RWPE2 (cell line): Measurements from ENCODE around the gene RILPL1.

Experiments used
- ATAC-seq: fragments of 200-7000 bp; cut with Tn5 transposase; 3 replicates; pipeline ENCODE4 v1.9.1; 2021; ENCODE audit warnings: low read depth
- DNase-seq: peaks from one replicate; pipeline ENCODE4 v3.0.0-alpha.2; 2020; ENCODE audit warnings: low spot score
- H3K27ac ChIP-seq: fragments of 450-650 bp; 2 replicates; pipeline ENCODE4 v1.5.1; 2017; ENCODE audit warnings: mild to moderate bottlenecking; ENCODE audit not compliant: poor library complexity, severe bottlenecking
- H3K27me3 ChIP-seq: fragments of 250-450 bp; sonication (Bioruptor Pico); 2 replicates; pipeline ENCODE4 v1.5.1; 2021; ENCODE audit warnings: mild to moderate bottlenecking, moderate library complexity; ENCODE audit not compliant: insufficient read depth, poor library complexity, severe bottlenecking
- H3K36me3 ChIP-seq: fragments of 250-450 bp; sonication (Bioruptor Pico); 2 replicates; pipeline ENCODE4 v1.5.1; 2020; ENCODE audit warnings: low read depth, mild to moderate bottlenecking, moderate library complexity
- H3K4me1 ChIP-seq: fragments of 250-450 bp; sonication (Bioruptor Pico); 2 replicates; pipeline ENCODE4 v1.5.1; 2021; ENCODE audit warnings: mild to moderate bottlenecking, moderate library complexity; ENCODE audit not compliant: insufficient read depth, poor library complexity, severe bottlenecking
- H3K4me3 ChIP-seq: fragments of 250-450 bp; sonication (Bioruptor Pico); 2 replicates; pipeline ENCODE4 v1.5.1; 2021; ENCODE audit warnings: mild to moderate bottlenecking, moderate library complexity; ENCODE audit not compliant: severe bottlenecking
- H3K9me3 ChIP-seq: fragments of 250-450 bp; sonication (Bioruptor Pico); 2 replicates; pipeline ENCODE4 v1.5.1; 2021; ENCODE audit warnings: mild to moderate bottlenecking, moderate library complexity; ENCODE audit not compliant: severe bottlenecking
- TF ChIP-seq, protein P1 (sequence below): fragments of 450-650 bp; IDR thresholded peaks from one replicate; pipeline ENCODE4 v1.5.1; 2017; ENCODE audit warnings: mild to moderate bottlenecking, moderate library complexity; ENCODE audit not compliant: poor library complexity, severe bottlenecking

The RILPL1 gene

DNA sequence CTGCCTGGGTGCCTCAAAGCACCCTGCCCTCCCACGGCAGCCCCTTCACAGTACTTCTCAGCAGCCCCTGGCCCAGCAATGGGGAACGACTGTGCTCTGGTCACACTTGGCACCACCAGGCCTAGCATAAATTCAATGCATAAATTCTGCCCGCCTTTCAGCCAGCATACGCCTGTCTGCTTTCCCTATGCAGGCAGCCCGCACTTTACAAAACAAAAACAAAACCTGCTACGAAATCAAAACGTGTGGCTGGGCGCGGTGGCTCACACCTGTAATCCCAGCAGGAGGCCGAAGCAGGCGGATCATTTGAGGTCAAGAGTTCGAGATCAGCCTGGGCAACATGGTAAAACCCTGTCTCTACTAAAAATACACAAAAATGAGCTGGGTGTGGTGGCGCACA lies 42.0 kb downstream of the RILPL1 start:
- no peaks in the 10 kb centered on the region for H3K4me1 ChIP-seq
- H3K4me3 ChIP-seq, result no peak overlapping the region
- TF ChIP-seq, protein P1, sequence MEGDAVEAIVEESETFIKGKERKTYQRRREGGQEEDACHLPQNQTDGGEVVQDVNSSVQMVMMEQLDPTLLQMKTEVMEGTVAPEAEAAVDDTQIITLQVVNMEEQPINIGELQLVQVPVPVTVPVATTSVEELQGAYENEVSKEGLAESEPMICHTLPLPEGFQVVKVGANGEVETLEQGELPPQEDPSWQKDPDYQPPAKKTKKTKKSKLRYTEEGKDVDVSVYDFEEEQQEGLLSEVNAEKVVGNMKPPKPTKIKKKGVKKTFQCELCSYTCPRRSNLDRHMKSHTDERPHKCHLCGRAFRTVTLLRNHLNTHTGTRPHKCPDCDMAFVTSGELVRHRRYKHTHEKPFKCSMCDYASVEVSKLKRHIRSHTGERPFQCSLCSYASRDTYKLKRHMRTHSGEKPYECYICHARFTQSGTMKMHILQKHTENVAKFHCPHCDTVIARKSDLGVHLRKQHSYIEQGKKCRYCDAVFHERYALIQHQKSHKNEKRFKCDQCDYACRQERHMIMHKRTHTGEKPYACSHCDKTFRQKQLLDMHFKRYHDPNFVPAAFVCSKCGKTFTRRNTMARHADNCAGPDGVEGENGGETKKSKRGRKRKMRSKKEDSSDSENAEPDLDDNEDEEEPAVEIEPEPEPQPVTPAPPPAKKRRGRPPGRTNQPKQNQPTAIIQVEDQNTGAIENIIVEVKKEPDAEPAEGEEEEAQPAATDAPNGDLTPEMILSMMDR, result no peak
- ATAC-seq (no peak), DNase-seq (no peak)
- no peaks in the 10 kb centered on the region for H3K27me3 ChIP-seq
- H3K9me3 ChIP-seq, result no peaks in the 10 kb centered on the region
- peaks cover 2% of the 10 kb centered on the region; the same call in 1 of the 2 replicates for H3K36me3 ChIP-seq
- H3K27ac ChIP-seq, result no peak overlapping the region

- H3K4me3 ChIP-seq, result no peak overlapping the region
- no peaks in the 10 kb centered on the region for H3K36me3 ChIP-seq
- no peaks in the 10 kb centered on the region for H3K9me3 ChIP-seq
- H3K4me1 ChIP-seq, result no peaks in the 10 kb centered on the region
- TF ChIP-seq, protein P1, result no peak
- no peaks in the 10 kb centered on the region for H3K27me3 ChIP-seq
- H3K27ac ChIP-seq, result no peak overlapping the region
- DNase-seq (no peak), ATAC-seq (no peak)
These were observed 42.5 kb downstream of the RILPL1 start for GRCh38 chr12:123491056-123491455.

DNA sequence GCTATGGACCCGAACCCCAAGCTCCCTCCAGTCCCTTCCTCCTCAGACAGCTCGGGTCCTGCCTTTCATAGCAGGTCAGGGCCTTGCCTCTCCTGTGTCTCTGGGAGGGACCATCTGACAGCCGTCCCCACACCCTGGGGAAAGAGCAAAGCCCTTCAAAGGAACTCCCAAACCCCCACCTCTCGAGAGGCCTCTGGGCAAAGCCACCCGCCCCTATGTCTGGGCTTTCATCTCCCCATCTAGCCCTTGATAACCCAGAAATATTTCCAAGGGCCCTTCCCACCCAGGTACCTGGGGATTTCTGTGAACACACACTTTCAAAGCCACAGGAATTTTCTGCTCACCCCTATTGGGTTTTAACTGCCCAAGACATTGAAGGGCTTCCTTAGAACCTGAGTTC lies 43.4 kb downstream of the RILPL1 start:
- no peaks in the 10 kb centered on the region for H3K27me3 ChIP-seq
- H3K27ac ChIP-seq, result no peak overlapping the region
- no peaks in the 10 kb centered on the region for H3K9me3 ChIP-seq
- H3K4me3 ChIP-seq, result no peak overlapping the region
- no peaks in the 10 kb centered on the region for H3K4me1 ChIP-seq
- peaks cover 2% of the 10 kb centered on the region; the same call in 1 of the 2 replicates for H3K36me3 ChIP-seq
- TF ChIP-seq, protein P1, result no peak
- DNase-seq (no peak), ATAC-seq (peak; percentile 19; the same call in 1 of the 3 replicates)

- Histone ChIP-seq H3K27ac (no peak overlapping the region), H3K27me3 (no peaks in the 10 kb centered on the region), H3K4me1 (no peaks in the 10 kb centered on the region), H3K4me3 (no peak overlapping the region), H3K36me3 (peaks cover 6% of the 10 kb centered on the region; the same call in 1 of the 2 replicates), H3K9me3 (no peaks in the 10 kb centered on the region)
- TF ChIP-seq, protein P1, result no peak
- ATAC-seq (no peak), DNase-seq (no peak)
These were observed 43.9 kb downstream of the RILPL1 start for GRCh38 chr12:123489580-123489979.

DNA sequence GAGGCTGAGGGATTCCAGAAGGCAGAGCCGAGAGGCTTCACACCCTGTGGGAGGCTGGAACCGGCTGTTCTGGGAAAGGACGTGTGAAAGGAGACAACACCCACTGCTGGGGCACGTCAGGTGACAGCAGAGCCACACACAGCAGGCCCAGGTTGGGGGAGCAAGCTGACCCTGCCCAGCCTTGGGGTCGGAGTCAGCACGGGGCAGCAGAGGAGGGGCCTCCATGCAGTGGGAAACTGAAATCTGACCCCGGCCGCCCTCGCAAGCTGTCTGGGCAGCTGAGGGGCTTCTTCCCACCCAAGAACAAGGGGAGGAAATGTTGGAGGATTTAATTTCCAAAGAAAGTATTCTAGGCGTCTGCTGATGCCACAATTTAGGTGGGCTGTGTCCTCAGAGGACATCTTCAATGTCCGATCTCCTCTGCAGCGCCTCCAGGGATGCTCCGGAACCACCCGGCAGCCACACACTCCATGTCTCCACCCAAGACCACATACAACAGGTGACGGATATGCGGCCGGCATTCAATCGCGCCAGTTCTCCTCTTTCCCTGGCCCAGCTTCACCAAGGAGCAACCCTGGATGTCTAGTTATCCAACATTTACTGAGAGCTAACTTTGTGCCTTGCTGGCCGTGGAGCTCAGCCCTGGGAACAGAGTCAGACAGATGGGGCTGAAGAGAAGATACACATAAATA lies 44.8 kb downstream of the RILPL1 start:
- H3K9me3 ChIP-seq, result no peaks in the 10 kb centered on the region
- ATAC-seq, result no peak
- peaks cover 9% of the 10 kb centered on the region; the same call in 1 of the 2 replicates for H3K36me3 ChIP-seq
- no peak overlapping the region for H3K4me3 ChIP-seq
- H3K27ac ChIP-seq, result no peak overlapping the region
- H3K4me1 ChIP-seq, result no peaks in the 10 kb centered on the region
- TF ChIP-seq, protein P1, result no peak
- no peaks in the 10 kb centered on the region for H3K27me3 ChIP-seq
- DNase-seq, result no peak
